HepG2 (cell line): ENCODE data around the gene RNF5. TPM values are rescaled to one million over a fixed set of nuclear protein-coding genes. Genes with fewer than 3 reads are reported as not detected.
A peak's percentile ranks its signal among the peaks of the same experiment; 100 is the strongest.

Experiments
- AGO1 ChIP-seq: fragments of 200-400 bp; formaldehyde crosslinking; IDR thresholded peaks from 2 replicates; pipeline ENCODE4 v1.6.1; 2017; ENCODE audit warnings: mild to moderate bottlenecking, low read depth, low read length, moderate library complexity; ENCODE audit not compliant: poor library complexity, severe bottlenecking
- CBX5 ChIP-seq: sonication (generic); formaldehyde crosslinking; IDR thresholded peaks from 2 replicates; pipeline ENCODE4 v1.4.0; 2020; ENCODE audit warnings: missing genetic modification reagents, borderline replicate concordance
- IRF2 ChIP-seq: IDR thresholded peaks from 2 replicates; pipeline ENCODE4 v1.6.1; 2018; ENCODE audit warnings: missing genetic modification reagents, missing compliant biosample characterization
- NCOR1 ChIP-seq: fragments of 200-600 bp; sonication (generic); IDR thresholded peaks from 2 replicates; pipeline ENCODE4 v1.7.0; 2017; ENCODE audit warnings: antibody characterized with exemption, low read length, borderline replicate concordance
- PLRG1 ChIP-seq: fragments of 450-650 bp; conservative IDR thresholded peaks from 2 replicates; pipeline ENCODE4 v1.6.1; 2016
- POLR2AphosphoS5 ChIP-seq: IDR thresholded peaks from 2 replicates; pipeline ENCODE4 v1.6.1; 2012; ENCODE audit warnings: low read depth, low read length
- SMARCC2 ChIP-seq: fragments of 450-650 bp; IDR thresholded peaks from 2 replicates; pipeline ENCODE4 v1.6.1; 2017; ENCODE audit warnings: antibody characterized with exemption, mild to moderate bottlenecking
- SRSF1 ChIP-seq: fragments of 200-400 bp; formaldehyde crosslinking; optimal IDR thresholded peaks from 2 replicates; pipeline ENCODE3; 2017; ENCODE audit warnings: mild to moderate bottlenecking, low read depth, low read length, moderate library complexity
- TBL1XR1 ChIP-seq: fragments of 150-350 bp; IDR thresholded peaks from 2 replicates; pipeline ENCODE4 v1.6.1; 2014; ENCODE audit warnings: borderline replicate concordance, low read length; ENCODE audit not compliant: partially characterized antibody
- THYN1 ChIP-seq: sonication (generic); formaldehyde crosslinking; IDR thresholded peaks from 2 replicates; pipeline ENCODE4 v1.8.1; 2023; ENCODE audit warnings: low read depth, mild to moderate bottlenecking, moderate library complexity, missing genetic modification reagents, borderline replicate concordance
- TOPORS ChIP-seq: sonication (generic); formaldehyde crosslinking; IDR thresholded peaks from 2 replicates; pipeline ENCODE4 v1.8.0; 2023; ENCODE audit warnings: mild to moderate bottlenecking, missing genetic modification reagents
- ZBTB3 ChIP-seq: sonication (generic); formaldehyde crosslinking; IDR thresholded peaks from 2 replicates; pipeline ENCODE4 v1.4.0; 2020; ENCODE audit warnings: low read depth, mild to moderate bottlenecking, moderate library complexity, missing genetic modification reagents, borderline replicate concordance
- ZC3H13 ChIP-seq: sonication (generic); formaldehyde crosslinking; IDR thresholded peaks from 2 replicates; pipeline ENCODE4 v1.8.1; 2023; ENCODE audit warnings: mild to moderate bottlenecking, missing genetic modification reagents, moderate library complexity
- ZFP41 ChIP-seq: sonication (generic); formaldehyde crosslinking; IDR thresholded peaks from 2 replicates; pipeline ENCODE4 v1.4.0; 2020; ENCODE audit warnings: mild to moderate bottlenecking, missing genetic modification reagents, borderline replicate concordance
- ZNF383 ChIP-seq: sonication (generic); formaldehyde crosslinking; IDR thresholded peaks from 2 replicates; pipeline ENCODE4 v1.4.0; 2020; ENCODE audit warnings: missing genetic modification reagents, mild to moderate bottlenecking, borderline replicate concordance
- ZNF720 ChIP-seq: sonication (generic); formaldehyde crosslinking; IDR thresholded peaks from 2 replicates; pipeline ENCODE4 v1.4.0; 2020; ENCODE audit warnings: missing genetic modification reagents
- polyA plus RNA-seq, 8 experiments: library from polyadenylated mRNA; depleted of rRNA in 3 of 8; stranded (reverse) in 7 of 8; unstranded in 1 of 8; fragments of >200 nt; fragmentation: Illumina TruSeq in 4 of 8; extraction: Trizol in 4 of 8; gene quantifications; 2 replicates each; pipeline versions ENCODE4 v1.2.1 to v1.2.3, GENCODE V29; 2011 to 2016; ENCODE audit warnings: low read depth in 4 of 8, missing spikeins in 1 of 8, mixed read lengths in 1 of 8; ENCODE audit not compliant: insufficient read depth in 1 of 8
- total RNA-seq, 5 experiments: library from RNA; depleted of rRNA; stranded (reverse); fragments of >200 nt; fragmentation: Illumina TruSeq; extraction: Trizol; gene quantifications; 2 replicates each; pipeline ENCODE4 v1.2.3, GENCODE V29; 2016; ENCODE audit warnings: low read depth in 1 of 5
- TF ChIP-seq, protein P1 (sequence below): sonication (generic); formaldehyde crosslinking; conservative IDR thresholded peaks from 2 replicates; pipeline ENCODE4 v1.4.0; 2020; ENCODE audit warnings: missing genetic modification reagents
- TF ChIP-seq, protein P2 (sequence below): sonication (generic); formaldehyde crosslinking; IDR thresholded peaks from 2 replicates; pipeline ENCODE4 v1.5.0; 2020; ENCODE audit warnings: mild to moderate bottlenecking, missing genetic modification reagents
- TF ChIP-seq, protein P3 (sequence below): sonication (generic); formaldehyde crosslinking; IDR thresholded peaks from 2 replicates; pipeline ENCODE4 v1.8.0; 2022; ENCODE audit warnings: low read depth, missing genetic modification reagents
- TF ChIP-seq, protein P4 (sequence below): sonication (generic); formaldehyde crosslinking; IDR thresholded peaks from 2 replicates; pipeline ENCODE4 v1.5.0; 2020; ENCODE audit warnings: missing genetic modification reagents

Gene RNF5
- total and polyA plus RNA-seq, 2 of the 13 experiments (the other 11 are each of a cell fraction or from before 2014, with no cell fraction given) = 98.0 to 131 TPM

DNA sequence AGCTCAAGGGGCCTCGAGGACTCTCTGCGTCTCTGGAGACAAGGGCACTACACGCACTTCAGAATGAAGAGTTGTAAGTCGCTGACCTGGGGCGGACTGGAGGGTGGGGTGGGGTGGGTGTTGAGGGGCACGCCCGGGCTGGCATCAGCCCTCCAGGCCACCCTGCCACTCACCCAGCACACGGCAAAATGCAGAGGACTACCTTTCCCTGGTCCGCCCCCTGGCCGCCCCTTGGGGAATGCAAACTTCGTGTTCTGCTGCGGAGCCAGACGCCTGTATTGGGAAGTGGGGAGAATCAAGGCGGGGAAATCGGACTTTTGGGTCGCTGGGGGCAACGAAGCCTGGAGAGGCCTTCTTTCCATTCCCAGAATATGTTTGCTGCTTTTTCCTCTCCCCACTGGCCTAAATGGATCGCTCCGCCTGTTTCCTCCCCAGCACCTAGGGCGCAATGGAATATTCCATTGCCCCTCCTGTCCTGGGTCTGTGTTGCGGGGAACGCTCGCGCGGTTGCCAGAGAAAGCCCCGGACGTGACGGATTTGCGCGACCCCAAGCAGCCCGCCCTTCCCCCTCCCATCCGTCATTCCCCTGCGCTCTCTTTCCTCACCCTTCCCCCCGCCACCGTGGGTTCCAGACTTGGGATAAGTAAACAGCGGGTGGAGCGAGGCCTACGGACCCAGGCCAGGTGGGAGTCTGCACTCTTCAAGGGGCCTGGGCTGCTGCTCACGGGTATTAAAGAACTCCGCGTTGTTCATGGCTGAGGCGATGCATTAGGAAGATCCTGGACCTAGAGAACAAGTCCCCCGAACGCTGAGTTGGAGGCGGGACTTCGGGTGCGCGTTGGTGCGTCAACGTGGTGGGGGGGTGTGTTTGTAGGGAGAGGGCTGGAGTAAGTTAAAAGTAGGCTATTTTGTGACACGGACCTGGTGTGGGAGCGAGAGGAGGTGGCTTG is 24.4 kb upstream of the RNF5 start, which contains the start of gene PPT2 (continued):
- TF ChIP-seq THYN1 (CRISPR knock-in tag) = no peak
- peak; percentile 71; the same call in 1 of the 2 replicates for TF ChIP-seq TOPORS (CRISPR knock-in tag)
- TF ChIP-seq, protein P1, sequence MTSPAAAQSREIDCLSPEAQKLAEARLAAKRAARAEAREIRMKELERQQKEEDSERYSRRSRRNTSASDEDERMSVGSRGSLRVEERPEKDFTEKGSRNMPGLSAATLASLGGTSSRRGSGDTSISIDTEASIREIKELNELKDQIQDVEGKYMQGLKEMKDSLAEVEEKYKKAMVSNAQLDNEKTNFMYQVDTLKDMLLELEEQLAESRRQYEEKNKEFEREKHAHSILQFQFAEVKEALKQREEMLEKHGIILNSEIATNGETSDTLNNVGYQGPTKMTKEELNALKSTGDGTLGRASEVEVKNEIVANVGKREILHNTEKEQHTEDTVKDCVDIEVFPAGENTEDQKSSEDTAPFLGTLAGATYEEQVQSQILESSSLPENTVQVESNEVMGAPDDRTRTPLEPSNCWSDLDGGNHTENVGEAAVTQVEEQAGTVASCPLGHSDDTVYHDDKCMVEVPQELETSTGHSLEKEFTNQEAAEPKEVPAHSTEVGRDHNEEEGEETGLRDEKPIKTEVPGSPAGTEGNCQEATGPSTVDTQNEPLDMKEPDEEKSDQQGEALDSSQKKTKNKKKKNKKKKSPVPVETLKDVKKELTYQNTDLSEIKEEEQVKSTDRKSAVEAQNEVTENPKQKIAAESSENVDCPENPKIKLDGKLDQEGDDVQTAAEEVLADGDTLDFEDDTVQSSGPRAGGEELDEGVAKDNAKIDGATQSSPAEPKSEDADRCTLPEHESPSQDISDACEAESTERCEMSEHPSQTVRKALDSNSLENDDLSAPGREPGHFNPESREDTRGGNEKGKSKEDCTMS (CRISPR knock-in tag) = no peak
- no peak for TF ChIP-seq SRSF1
- TF ChIP-seq, protein P2, sequence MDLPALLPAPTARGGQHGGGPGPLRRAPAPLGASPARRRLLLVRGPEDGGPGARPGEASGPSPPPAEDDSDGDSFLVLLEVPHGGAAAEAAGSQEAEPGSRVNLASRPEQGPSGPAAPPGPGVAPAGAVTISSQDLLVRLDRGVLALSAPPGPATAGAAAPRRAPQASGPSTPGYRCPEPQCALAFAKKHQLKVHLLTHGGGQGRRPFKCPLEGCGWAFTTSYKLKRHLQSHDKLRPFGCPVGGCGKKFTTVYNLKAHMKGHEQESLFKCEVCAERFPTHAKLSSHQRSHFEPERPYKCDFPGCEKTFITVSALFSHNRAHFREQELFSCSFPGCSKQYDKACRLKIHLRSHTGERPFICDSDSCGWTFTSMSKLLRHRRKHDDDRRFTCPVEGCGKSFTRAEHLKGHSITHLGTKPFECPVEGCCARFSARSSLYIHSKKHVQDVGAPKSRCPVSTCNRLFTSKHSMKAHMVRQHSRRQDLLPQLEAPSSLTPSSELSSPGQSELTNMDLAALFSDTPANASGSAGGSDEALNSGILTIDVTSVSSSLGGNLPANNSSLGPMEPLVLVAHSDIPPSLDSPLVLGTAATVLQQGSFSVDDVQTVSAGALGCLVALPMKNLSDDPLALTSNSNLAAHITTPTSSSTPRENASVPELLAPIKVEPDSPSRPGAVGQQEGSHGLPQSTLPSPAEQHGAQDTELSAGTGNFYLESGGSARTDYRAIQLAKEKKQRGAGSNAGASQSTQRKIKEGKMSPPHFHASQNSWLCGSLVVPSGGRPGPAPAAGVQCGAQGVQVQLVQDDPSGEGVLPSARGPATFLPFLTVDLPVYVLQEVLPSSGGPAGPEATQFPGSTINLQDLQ = no peak
- peak; percentile 24; the same call in 1 of the 2 replicates for TF ChIP-seq ZNF383 (CRISPR knock-in tag)
- TF ChIP-seq ZNF720 (CRISPR knock-in tag) = 0 out of 2 replicates have a peak, but pooled peaks have one; percentile 7
- TF ChIP-seq ZFP41 = no peak
- TF ChIP-seq ZBTB3 (CRISPR knock-in tag) = 0 out of 2 replicates have a peak, but pooled peaks have one; percentile 35
- no peak for TF ChIP-seq PLRG1
- TF ChIP-seq, protein P3, sequence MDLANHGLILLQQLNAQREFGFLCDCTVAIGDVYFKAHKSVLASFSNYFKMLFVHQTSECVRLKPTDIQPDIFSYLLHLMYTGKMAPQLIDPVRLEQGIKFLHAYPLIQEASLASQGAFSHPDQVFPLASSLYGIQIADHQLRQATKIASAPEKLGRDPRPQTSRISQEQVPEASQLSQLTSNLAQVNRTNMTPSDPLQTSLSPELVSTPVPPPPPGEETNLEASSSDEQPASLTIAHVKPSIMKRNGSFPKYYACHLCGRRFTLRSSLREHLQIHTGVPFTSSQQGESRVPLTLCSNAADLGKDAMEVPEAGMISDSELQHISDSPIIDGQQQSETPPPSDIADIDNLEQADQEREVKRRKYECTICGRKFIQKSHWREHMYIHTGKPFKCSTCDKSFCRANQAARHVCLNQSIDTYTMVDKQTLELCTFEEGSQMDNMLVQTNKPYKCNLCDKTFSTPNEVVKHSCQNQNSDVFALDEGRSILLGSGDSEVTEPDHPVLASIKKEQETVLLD = 0 out of 2 replicates have a peak, but pooled peaks have one; percentile 14
- TF ChIP-seq ZC3H13 = no peak; the same call in 1 of the 2 replicates
- TF ChIP-seq, protein P4, sequence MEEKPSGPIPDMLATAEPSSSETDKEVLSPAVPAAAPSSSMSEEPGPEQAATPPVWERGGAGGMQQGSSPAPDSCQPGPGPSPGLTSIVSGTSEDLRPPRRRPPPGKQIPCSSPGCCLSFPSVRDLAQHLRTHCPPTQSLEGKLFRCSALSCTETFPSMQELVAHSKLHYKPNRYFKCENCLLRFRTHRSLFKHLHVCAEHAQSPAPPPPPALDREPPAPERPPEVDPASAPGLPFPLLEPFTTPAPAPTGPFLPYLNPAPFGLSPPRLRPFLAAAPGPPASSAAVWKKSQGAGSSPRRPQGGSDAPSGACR = no peak
- TF ChIP-seq NCOR1 = peak; percentile 47; the same call in 1 of the 2 replicates
- TF ChIP-seq TBL1XR1 = peak; percentile 36
- TF ChIP-seq AGO1 = peak; percentile 11
- TF ChIP-seq POLR2AphosphoS5 = peak; percentile 61
- peak; percentile 41; the same call in 1 of the 2 replicates for TF ChIP-seq CBX5 (CRISPR knock-in tag)
- TF ChIP-seq IRF2 (CRISPR knock-in tag) = peak; percentile 93
- no peak for TF ChIP-seq SMARCC2
